Esophagus (tissue), 2 donors: Measurements from ENCODE around the gene MEGF11. TPM values are rescaled to one million over a fixed set of nuclear protein-coding genes. Genes with fewer than 3 reads are reported as not detected.

Source experiments
- H3K27ac ChIP-seq, 2 donors: one replicate each; pipeline ENCODE4 v1.5.1; 2013; ENCODE audit warnings: low read depth in 2 of 2, mild to moderate bottlenecking in 2 of 2, inconsistent platforms in 1 of 2, low read length in 1 of 2, moderate library complexity in 1 of 2
- H3K27me3 ChIP-seq, 2 donors: one replicate each; pipeline ENCODE4 v1.6.1; 2013; ENCODE audit warnings: low read length in 2 of 2, control low read depth in 1 of 2, mild to moderate bottlenecking in 1 of 2; ENCODE audit not compliant: insufficient read depth in 2 of 2, control insufficient read depth in 1 of 2
- H3K36me3 ChIP-seq, 2 donors: one replicate each; pipeline ENCODE4 v1.6.1; 2013; ENCODE audit warnings: low read length in 1 of 2; ENCODE audit not compliant: control insufficient read depth in 2 of 2, insufficient read depth in 2 of 2
- H3K4me1 ChIP-seq, 2 donors: one replicate each; pipeline ENCODE4 v1.6.1; 2013; ENCODE audit warnings: low read length in 1 of 2; ENCODE audit not compliant: control insufficient read depth in 2 of 2, insufficient read depth in 2 of 2
- H3K4me3 ChIP-seq, 2 donors: one replicate each; pipeline ENCODE4 v1.5.1; 2013; ENCODE audit warnings: low read length in 2 of 2, mild to moderate bottlenecking in 2 of 2, low read depth in 1 of 2, moderate library complexity in 1 of 2
- H3K9me3 ChIP-seq, 2 donors: one replicate each; pipeline ENCODE4 v1.6.1; 2013; ENCODE audit warnings: mild to moderate bottlenecking in 2 of 2, low read depth in 1 of 2, low read length in 1 of 2, moderate library complexity in 1 of 2; ENCODE audit not compliant: control insufficient read depth in 2 of 2, insufficient read depth in 1 of 2
- WGBS, 2 donors: extraction: QIAGEN DNeasy Blood & Tissue Kit; methylation state at CpG; one replicate each; pipeline ENCODE4 v1.1.7; 2013; 5-methylcytosine and 5-hydroxymethylcytosine counted together
- polyA plus RNA-seq, 2 donors: library from polyadenylated mRNA; stranded (reverse); fragments of 200-250 nt; gene quantifications; one replicate each; pipeline ENCODE4 v1.2.3, GENCODE V29; 2013
- donor health status: healthy with polysubstance abuse.
- donor health status: Bipolar disorder and iron deficiency.

MEGF11 gene
- polyA plus RNA-seq, 2 donors = not detected

GRCh38 chr15:66070220-66070934 is 183.2 kb downstream of the MEGF11 start:
- no peaks in the 10 kb centered on the region for H3K27me3 ChIP-seq
- H3K4me3 ChIP-seq = no peak overlapping the region
- WGBS, 2 donors = 84 to 87% methylated on average over 7 of the region's 7 CpGs
- H3K4me1 ChIP-seq = peaks cover 3 to 5% of the 10 kb centered on the region in 2 donors
- peak overlapping the region in 1 of 2 donors; percentile 65 for H3K27ac ChIP-seq
- H3K36me3 ChIP-seq = no peaks in the 10 kb centered on the region
- no peaks in the 10 kb centered on the region for H3K9me3 ChIP-seq

- H3K4me3 ChIP-seq = no peak overlapping the region
- H3K4me1 ChIP-seq = peaks cover 3 to 5% of the 10 kb centered on the region in 2 donors
- H3K27ac ChIP-seq = peak overlapping the region in 1 of 2 donors; percentile 65
- H3K36me3 ChIP-seq = no peaks in the 10 kb centered on the region
- no peaks in the 10 kb centered on the region for H3K27me3 ChIP-seq
- no peaks in the 10 kb centered on the region for H3K9me3 ChIP-seq
- WGBS, 2 donors = 67 to 72% methylated on average over 2 of the region's 2 CpGs
Observed at GRCh38 chr15:66069751-66070150, 183.8 kb downstream of the MEGF11 start.

- no peaks in the 10 kb centered on the region for H3K27me3 ChIP-seq
- H3K27ac ChIP-seq = no peak overlapping the region
- H3K4me1 ChIP-seq = peaks cover 3 to 5% of the 10 kb centered on the region in 2 donors
- WGBS, 2 donors = 94 to 96% methylated on average over 1 of the region's 1 CpG
- H3K9me3 ChIP-seq = no peaks in the 10 kb centered on the region
- no peaks in the 10 kb centered on the region for H3K36me3 ChIP-seq
- H3K4me3 ChIP-seq = no peak overlapping the region
Observed at GRCh38 chr15:66068801-66069200, 184.7 kb downstream of the MEGF11 start.

GRCh38 chr15:66067687-66068086 is 185.9 kb downstream of the MEGF11 start:
- Histone ChIP-seq H3K9me3 (no peaks in the 10 kb centered on the region), H3K4me3 (no peak overlapping the region), H3K27ac (no peak overlapping the region), H3K36me3 (no peaks in the 10 kb centered on the region), H3K27me3 (no peaks in the 10 kb centered on the region), H3K4me1 (peaks cover 3 to 4% of the 10 kb centered on the region in 2 donors)
- 78 to 81% methylated on average over 5 of the region's 5 CpGs for WGBS, 2 donors

- WGBS, 2 donors = 41 to 44% methylated on average over 6 of the region's 6 CpGs
- Histone ChIP-seq H3K9me3 (peaks cover 0 to 2% of the 10 kb centered on the region in 2 donors), H3K4me1 (peaks cover 2 to 3% of the 10 kb centered on the region in 2 donors)
Observed at GRCh38 chr15:66066481-66066880, 187.1 kb downstream of the MEGF11 start.

GRCh38 chr15:66066005-66066404 is 187.5 kb downstream of the MEGF11 start:
- peaks cover 2 to 3% of the 10 kb centered on the region in 2 donors for H3K4me1 ChIP-seq
- H3K4me3 ChIP-seq = no peak overlapping the region
- 23 to 38% methylated on average over 4 of the region's 4 CpGs for WGBS, 2 donors
- H3K9me3 ChIP-seq = peaks cover 0 to 2% of the 10 kb centered on the region in 2 donors
- H3K27ac ChIP-seq = no peak overlapping the region
- H3K27me3 ChIP-seq = no peaks in the 10 kb centered on the region
- H3K36me3 ChIP-seq = no peaks in the 10 kb centered on the region

More at GRCh38 chr15:66066481-66066880, 187.1 kb downstream of the MEGF11 start:
- Histone ChIP-seq H3K4me3 (no peak overlapping the region), H3K36me3 (no peaks in the 10 kb centered on the region), H3K27ac (no peak overlapping the region), H3K27me3 (no peaks in the 10 kb centered on the region)

GRCh38 chr15:66065325-66065724 is 188.2 kb downstream of the MEGF11 start:
- H3K36me3 ChIP-seq = no peaks in the 10 kb centered on the region
- peaks cover 0 to 2% of the 10 kb centered on the region in 2 donors for H3K9me3 ChIP-seq
- peaks cover under 1 to 3% of the 10 kb centered on the region in 2 donors for H3K4me1 ChIP-seq
- no peak overlapping the region for H3K27ac ChIP-seq
- H3K4me3 ChIP-seq = no peak overlapping the region
- 50 to 54% methylated on average over 6 of the region's 6 CpGs for WGBS, 2 donors
- H3K27me3 ChIP-seq = no peaks in the 10 kb centered on the region

- H3K27me3 ChIP-seq = no peaks in the 10 kb centered on the region
Observed at GRCh38 chr15:66063147-66063546, 190.4 kb downstream of the MEGF11 start.

GRCh38 chr15:66057089-66057488 is 196.5 kb downstream of the MEGF11 start:
- Histone ChIP-seq H3K36me3 (no peaks in the 10 kb centered on the region), H3K27ac (no peak overlapping the region), H3K27me3 (no peaks in the 10 kb centered on the region), H3K4me1 (no peaks in the 10 kb centered on the region), H3K9me3 (peaks cover 0 to 2% of the 10 kb centered on the region in 2 donors), H3K4me3 (no peak overlapping the region)
- 58 to 61% methylated on average over 7 of the region's 7 CpGs for WGBS, 2 donors

More at GRCh38 chr15:66063147-66063546, 190.4 kb downstream of the MEGF11 start:
- no peaks in the 10 kb centered on the region for H3K36me3 ChIP-seq
- H3K27ac ChIP-seq = no peak overlapping the region
- H3K4me1 ChIP-seq = no peaks in the 10 kb centered on the region
- peaks cover 0 to 2% of the 10 kb centered on the region in 2 donors for H3K9me3 ChIP-seq
- H3K4me3 ChIP-seq = no peak overlapping the region

GRCh38 chr15:66053991-66054390 is 199.6 kb downstream of the MEGF11 start:
- WGBS, 2 donors = 77 to 80% methylated on average over 3 of the region's 3 CpGs
- H3K4me1 ChIP-seq = no peaks in the 10 kb centered on the region
- no peak overlapping the region for H3K4me3 ChIP-seq

More at GRCh38 chr15:66053991-66054390, 199.6 kb downstream of the MEGF11 start:
- no peak overlapping the region for H3K27ac ChIP-seq
- no peaks in the 10 kb centered on the region for H3K9me3 ChIP-seq
- H3K36me3 ChIP-seq = no peaks in the 10 kb centered on the region
- H3K27me3 ChIP-seq = no peaks in the 10 kb centered on the region
